ENCODE measurements around the gene CARMIL1. TPM values are rescaled to one million over a fixed set of nuclear protein-coding genes. Genes with fewer than 3 reads are reported as not detected.

The CARMIL1 gene
- total RNA-seq, 1 donor = 38.7 TPM

DNA sequence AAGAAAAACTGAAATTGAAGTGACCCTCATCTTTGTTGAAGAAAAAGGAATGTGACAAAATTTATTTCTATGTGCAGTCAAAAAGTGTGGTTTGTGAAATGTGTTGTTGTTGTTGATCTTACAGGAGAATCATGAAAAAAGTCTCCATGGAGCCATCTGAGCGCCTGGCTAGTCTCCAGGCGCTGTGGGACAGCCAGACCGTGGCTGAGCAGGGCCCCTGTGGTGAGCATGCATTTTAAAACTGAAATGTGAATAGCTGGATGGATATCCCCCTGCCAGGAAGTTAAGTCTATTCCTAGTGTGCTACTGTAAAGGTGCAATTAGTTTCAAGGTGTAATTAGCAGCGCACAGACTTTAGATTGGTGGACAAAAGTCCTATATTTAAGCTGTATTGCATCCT lies 170.6 kb downstream of the CARMIL1 start:
- no peak for DNase-seq (ENCODE audit: low read depth)
- TF ChIP-seq, protein P1, sequence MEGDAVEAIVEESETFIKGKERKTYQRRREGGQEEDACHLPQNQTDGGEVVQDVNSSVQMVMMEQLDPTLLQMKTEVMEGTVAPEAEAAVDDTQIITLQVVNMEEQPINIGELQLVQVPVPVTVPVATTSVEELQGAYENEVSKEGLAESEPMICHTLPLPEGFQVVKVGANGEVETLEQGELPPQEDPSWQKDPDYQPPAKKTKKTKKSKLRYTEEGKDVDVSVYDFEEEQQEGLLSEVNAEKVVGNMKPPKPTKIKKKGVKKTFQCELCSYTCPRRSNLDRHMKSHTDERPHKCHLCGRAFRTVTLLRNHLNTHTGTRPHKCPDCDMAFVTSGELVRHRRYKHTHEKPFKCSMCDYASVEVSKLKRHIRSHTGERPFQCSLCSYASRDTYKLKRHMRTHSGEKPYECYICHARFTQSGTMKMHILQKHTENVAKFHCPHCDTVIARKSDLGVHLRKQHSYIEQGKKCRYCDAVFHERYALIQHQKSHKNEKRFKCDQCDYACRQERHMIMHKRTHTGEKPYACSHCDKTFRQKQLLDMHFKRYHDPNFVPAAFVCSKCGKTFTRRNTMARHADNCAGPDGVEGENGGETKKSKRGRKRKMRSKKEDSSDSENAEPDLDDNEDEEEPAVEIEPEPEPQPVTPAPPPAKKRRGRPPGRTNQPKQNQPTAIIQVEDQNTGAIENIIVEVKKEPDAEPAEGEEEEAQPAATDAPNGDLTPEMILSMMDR (IDR thresholded peaks at IDR 0.05; ENCODE audit: insufficient read depth, low read length) = no peak
- H3K4me3 ChIP-seq (ENCODE audit: low read depth, low read length) = no peak overlapping the region

DNA sequence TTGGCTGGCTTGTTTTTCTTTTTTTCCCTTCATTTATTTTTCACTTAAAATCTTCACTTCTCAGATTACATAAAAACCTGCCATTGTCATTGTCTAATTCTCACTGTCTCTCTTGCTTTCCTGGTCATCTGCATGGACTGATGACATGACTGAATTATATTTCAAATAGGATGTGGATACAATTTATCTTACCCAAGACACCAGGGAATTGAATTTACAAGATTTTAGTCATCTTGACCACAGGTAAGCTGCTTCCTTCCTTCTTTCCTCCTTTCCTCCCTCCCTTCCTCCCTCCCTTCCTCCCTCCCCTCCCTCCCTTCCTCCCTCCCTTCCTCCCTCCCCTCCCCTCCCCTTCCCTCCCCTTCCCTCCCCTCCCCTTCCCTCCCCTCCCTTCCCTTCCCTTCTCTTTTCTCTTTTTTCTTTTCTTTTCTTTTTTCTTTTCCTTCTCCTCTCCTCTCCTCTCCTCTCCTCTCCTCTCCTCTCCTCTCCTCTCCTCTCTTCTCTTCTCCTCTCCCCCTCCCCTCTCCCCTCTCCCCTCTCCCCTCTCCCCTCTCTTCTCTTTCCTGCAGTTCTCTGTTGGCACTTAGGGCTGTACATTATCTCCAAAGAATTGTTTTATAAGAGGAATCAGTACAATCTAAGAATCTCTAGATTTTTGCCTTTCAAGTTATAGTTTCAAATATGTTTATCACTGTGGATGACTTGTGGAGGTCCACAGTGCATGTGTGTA lies 171.5 kb downstream of the CARMIL1 start:
- no peak overlapping the region for H3K4me3 ChIP-seq (ENCODE audit: low read depth, low read length)
- TF ChIP-seq, protein P1 (IDR thresholded peaks at IDR 0.05; ENCODE audit: insufficient read depth, low read length) = no peak
- DNase-seq (ENCODE audit: low read depth) = no peak

- TF ChIP-seq, protein P1 (IDR thresholded peaks at IDR 0.05; ENCODE audit: insufficient read depth, low read length) = no peak
- H3K4me3 ChIP-seq (ENCODE audit: low read depth, low read length) = no peak overlapping the region
- no peak for DNase-seq (ENCODE audit: low read depth)
Observed at GRCh38 chr6:25452031-25452430, 172.9 kb downstream of the CARMIL1 start.

DNA sequence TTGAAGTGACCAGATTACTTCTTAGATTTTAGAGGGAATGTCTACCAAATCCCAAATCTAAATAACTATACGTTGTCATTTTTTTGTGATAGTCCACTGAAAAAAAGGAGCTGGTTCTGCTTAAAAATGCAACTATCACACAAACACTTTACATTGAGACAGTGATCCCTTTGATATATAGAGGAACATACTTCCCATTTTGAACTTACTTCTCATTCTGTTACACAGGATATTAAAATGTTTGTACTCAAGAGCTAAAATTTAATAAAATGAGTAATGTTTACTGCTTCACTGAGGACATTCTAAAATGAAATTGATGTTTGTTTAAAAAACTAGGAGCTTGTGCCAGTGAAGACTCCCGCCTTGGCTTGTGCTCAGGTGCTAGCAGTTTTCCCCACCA lies 174.1 kb downstream of the CARMIL1 start:
- H3K4me3 ChIP-seq (ENCODE audit: low read depth, low read length) = no peak overlapping the region
- TF ChIP-seq, protein P1 (IDR thresholded peaks at IDR 0.05; ENCODE audit: insufficient read depth, low read length) = no peak
- DNase-seq (ENCODE audit: low read depth) = no peak

DNA sequence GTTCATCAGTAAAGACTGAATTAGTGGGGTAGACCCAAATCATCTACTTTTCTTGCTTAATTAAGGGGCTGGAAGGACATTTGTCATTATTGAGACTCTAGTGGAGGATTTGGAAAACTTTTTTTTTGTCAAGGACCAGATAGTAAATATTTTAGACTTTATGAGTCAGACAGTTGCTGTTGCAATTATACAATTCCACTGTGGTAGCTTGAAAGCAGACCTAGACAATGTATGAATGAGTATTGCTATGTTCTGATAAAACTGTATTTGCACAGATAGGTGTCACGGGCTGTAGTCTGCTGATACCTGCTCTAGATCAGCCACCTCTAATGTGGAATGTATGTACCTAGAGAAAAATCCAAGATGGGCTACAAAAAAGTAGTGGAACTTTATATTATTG lies 175.0 kb downstream of the CARMIL1 start:
- peak; percentile 9 for DNase-seq (ENCODE audit: low read depth)
- TF ChIP-seq, protein P1 (IDR thresholded peaks at IDR 0.05; ENCODE audit: insufficient read depth, low read length) = no peak
- H3K4me3 ChIP-seq (ENCODE audit: low read depth, low read length) = no peak overlapping the region

DNA sequence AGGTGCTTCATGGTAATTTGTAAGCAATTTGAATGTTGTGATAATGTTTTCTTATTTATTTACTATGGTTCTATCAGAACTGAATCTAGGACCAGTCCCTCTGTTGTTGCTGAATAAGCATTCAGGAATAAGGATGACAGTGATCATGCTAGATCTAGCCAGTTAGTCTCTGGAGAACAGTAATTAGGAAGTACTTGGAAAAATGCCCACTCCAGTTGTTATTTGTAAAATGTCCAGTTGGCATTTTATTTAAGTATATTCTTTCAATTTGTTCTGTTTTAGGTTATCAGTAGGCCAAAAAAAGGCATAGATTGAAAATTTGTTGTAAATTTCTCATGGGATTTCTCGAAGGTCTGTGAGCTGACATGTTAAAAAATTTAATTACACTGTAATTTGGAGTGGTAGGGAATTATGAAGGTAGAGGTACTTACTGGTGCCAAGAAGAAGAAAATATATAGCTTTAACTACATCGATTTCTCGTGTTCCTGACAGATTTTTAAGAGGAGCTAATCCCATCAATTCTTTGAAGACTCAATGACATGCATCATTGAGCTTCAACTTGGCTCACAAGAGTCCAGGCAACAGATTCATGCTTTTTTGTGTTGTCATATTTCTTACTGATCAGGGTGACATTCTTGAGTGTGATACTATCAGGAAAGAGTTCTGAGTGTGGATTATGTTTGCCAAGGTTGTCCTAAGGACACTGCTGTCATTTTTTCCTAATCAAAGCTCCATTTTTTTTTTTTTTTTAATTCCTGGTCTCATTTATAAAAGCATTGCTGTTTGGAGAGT lies 177.3 kb downstream of the CARMIL1 start:
- no peak overlapping the region for H3K4me3 ChIP-seq (ENCODE audit: low read depth, low read length)
- DNase-seq (ENCODE audit: low read depth) = no peak
- TF ChIP-seq, protein P1 (IDR thresholded peaks at IDR 0.05; ENCODE audit: insufficient read depth, low read length) = no peak
